Trophoblast cell (in vitro differentiated cells and primary cell): ENCODE data around the gene XYLT2.

Experiments used
- DNase-seq, 2 donors: peaks; one replicate each; pipeline ENCODE4 v3.0.0-alpha.2; 2016
- H2AFZ ChIP-seq: 2 replicates; pipeline ENCODE4 v1.6.1; 2013; ENCODE audit warnings: low read length, moderate library complexity, mild to moderate bottlenecking; ENCODE audit not compliant: insufficient read depth, poor library complexity
- H2AK5ac ChIP-seq: 2 replicates; pipeline ENCODE4 v1.6.1; 2013; ENCODE audit warnings: mild to moderate bottlenecking, low read length
- H2BK120ac ChIP-seq: 2 replicates; pipeline ENCODE4 v1.6.1; 2013; ENCODE audit warnings: low read length, mild to moderate bottlenecking, moderate library complexity; ENCODE audit not compliant: insufficient read depth, poor library complexity
- H2BK12ac ChIP-seq: 2 replicates; pipeline ENCODE4 v1.6.1; 2013; ENCODE audit warnings: mild to moderate bottlenecking, low read length, moderate library complexity
- H2BK5ac ChIP-seq: 2 replicates; pipeline ENCODE4 v1.6.1; 2013; ENCODE audit warnings: low read length, low read depth, moderate library complexity, mild to moderate bottlenecking; ENCODE audit not compliant: poor library complexity
- H3K14ac ChIP-seq: 2 replicates; pipeline ENCODE4 v1.6.1; 2013; ENCODE audit warnings: mild to moderate bottlenecking, low read length
- H3K18ac ChIP-seq: 2 replicates; pipeline ENCODE4 v1.6.1; 2013; ENCODE audit warnings: mild to moderate bottlenecking, low read length
- H3K23ac ChIP-seq: 2 replicates; pipeline ENCODE4 v1.6.1; 2013; ENCODE audit warnings: low read length
- H3K27ac ChIP-seq: 2 replicates; pipeline ENCODE4 v1.5.1; 2013; ENCODE audit warnings: low read depth, mild to moderate bottlenecking, inconsistent platforms, low read length, moderate library complexity
- H3K27me3 ChIP-seq: 2 replicates; pipeline ENCODE4 v1.6.1; 2013; ENCODE audit warnings: inconsistent platforms, mild to moderate bottlenecking, low read length, moderate library complexity; ENCODE audit not compliant: insufficient read depth
- H3K36me3 ChIP-seq, 2 experiments: 1 replicate in 1 of 2; 2 replicates in 1 of 2; pipeline ENCODE4 v1.6.1; 2013; ENCODE audit warnings: low read length in 2 of 2, mild to moderate bottlenecking in 2 of 2, moderate library complexity in 1 of 2; ENCODE audit not compliant: insufficient read depth in 2 of 2, control insufficient read depth in 1 of 2
- H3K4ac ChIP-seq: 2 replicates; pipeline ENCODE4 v1.6.1; 2013; ENCODE audit warnings: low read depth, mild to moderate bottlenecking, low read length, moderate library complexity
- H3K4me1 ChIP-seq, 2 experiments: 1 replicate in 1 of 2; 2 replicates in 1 of 2; pipeline ENCODE4 v1.6.1; 2013; ENCODE audit warnings: low read length in 2 of 2, mild to moderate bottlenecking in 2 of 2, moderate library complexity in 1 of 2; ENCODE audit not compliant: insufficient read depth in 2 of 2, control insufficient read depth in 1 of 2
- H3K4me2 ChIP-seq: 2 replicates; pipeline ENCODE4 v1.6.1; 2013; ENCODE audit warnings: inconsistent platforms, mild to moderate bottlenecking, low read length, moderate library complexity
- H3K4me3 ChIP-seq: 2 replicates; pipeline ENCODE4 v1.5.1; 2013; ENCODE audit warnings: mild to moderate bottlenecking, low read depth, low read length, inconsistent platforms
- H3K79me1 ChIP-seq: one replicate; pipeline ENCODE4 v1.6.1; 2013; ENCODE audit warnings: low read length
- H3K79me2 ChIP-seq: 2 replicates; pipeline ENCODE4 v1.6.1; 2013; ENCODE audit warnings: low read length, mild to moderate bottlenecking; ENCODE audit not compliant: control insufficient read depth, insufficient read depth, poor library complexity
- H3K9ac ChIP-seq: 2 replicates; pipeline ENCODE4 v1.6.1; 2013; ENCODE audit warnings: mild to moderate bottlenecking, low read length
- H3K9me3 ChIP-seq: 2 replicates; pipeline ENCODE4 v1.6.1; 2013; ENCODE audit warnings: low read depth, mild to moderate bottlenecking, control low read depth, inconsistent platforms, low read length; ENCODE audit not compliant: insufficient read depth
- H4K12ac ChIP-seq: 2 replicates; pipeline ENCODE4 v1.6.1; 2013; ENCODE audit warnings: low read depth, mild to moderate bottlenecking, low read length, moderate library complexity
- H4K8ac ChIP-seq: 2 replicates; pipeline ENCODE4 v1.6.1; 2013; ENCODE audit warnings: low read depth, mild to moderate bottlenecking, low read length, moderate library complexity
- H4K91ac ChIP-seq: one replicate; pipeline ENCODE4 v1.6.1; 2013; ENCODE audit warnings: low read depth, mild to moderate bottlenecking, low read length, moderate library complexity
- WGBS: extraction: QIAGEN DNeasy Blood & Tissue Kit; methylation state at CpG from one replicate; pipeline ENCODE4 v1.1.7; 2013; ENCODE audit warnings: missing lambda C conversion rate; ENCODE audit not compliant: insufficient read length, insufficient coverage; ENCODE audit errors: extremely low coverage; 5-methylcytosine and 5-hydroxymethylcytosine counted together

Gene XYLT2

GRCh38 chr17:50311112-50311460, 34.8 kb upstream of the XYLT2 start:
- Histone ChIP-seq H4K91ac (no peak overlapping the region), H3K36me3 (no peaks in the 10 kb centered on the region), H3K4me1 (no peaks in the 10 kb centered on the region), H3K79me2 (no peaks in the 10 kb centered on the region), H3K18ac (no peak overlapping the region), H3K9ac (no peak overlapping the region), H3K4ac (no peak overlapping the region), H4K8ac (no peak overlapping the region), H3K14ac (no peak overlapping the region), H2BK5ac (no peak overlapping the region), H2BK120ac (no peak overlapping the region), H2AK5ac (no peak overlapping the region), H3K27ac (no peak overlapping the region), H3K4me3 (no peak overlapping the region), H3K79me1 (no peaks in the 10 kb centered on the region), H3K27me3 (no peaks in the 10 kb centered on the region), H2AFZ (no peak overlapping the region), H3K23ac (no peak overlapping the region), H3K9me3 (no peaks in the 10 kb centered on the region), H4K12ac (no peak overlapping the region), H3K4me2 (no peak overlapping the region), H2BK12ac (no peak overlapping the region)
- DNase-seq: no peak
- no CpG with 5 or more reads among the region's 1 CpG for WGBS

GRCh38 chr17:50311483-50311882, 34.4 kb upstream of the XYLT2 start:
- no peaks in the 10 kb centered on the region for H3K9me3 ChIP-seq
- H2BK12ac ChIP-seq: no peak overlapping the region
- no peak overlapping the region for H4K12ac ChIP-seq
- no peak overlapping the region for H2BK5ac ChIP-seq
- no peak overlapping the region for H4K91ac ChIP-seq
- H3K14ac ChIP-seq: no peak overlapping the region
- H3K9ac ChIP-seq: no peak overlapping the region
- DNase-seq: no peak
- H3K36me3 ChIP-seq: no peaks in the 10 kb centered on the region
- H3K4me1 ChIP-seq: no peaks in the 10 kb centered on the region
- no peak overlapping the region for H3K18ac ChIP-seq
- H3K4me3 ChIP-seq: no peak overlapping the region
- no peak overlapping the region for H2BK120ac ChIP-seq
- no peak overlapping the region for H2AK5ac ChIP-seq
- no peaks in the 10 kb centered on the region for H3K27me3 ChIP-seq
- no peak overlapping the region for H3K23ac ChIP-seq
- H3K4me2 ChIP-seq: no peak overlapping the region
- no peak overlapping the region for H3K27ac ChIP-seq
- no peaks in the 10 kb centered on the region for H3K79me2 ChIP-seq
- H4K8ac ChIP-seq: no peak overlapping the region
- H2AFZ ChIP-seq: no peak overlapping the region
- no CpG with 5 or more reads among the region's 4 CpGs for WGBS
- no peak overlapping the region for H3K4ac ChIP-seq
- H3K79me1 ChIP-seq: no peaks in the 10 kb centered on the region

- H2BK120ac ChIP-seq: no peak overlapping the region
- H3K27me3 ChIP-seq: no peaks in the 10 kb centered on the region
- no peak overlapping the region for H2AFZ ChIP-seq
- H2BK12ac ChIP-seq: no peak overlapping the region
- no CpG with 5 or more reads among the region's 5 CpGs for WGBS
- DNase-seq: no peak
- H3K14ac ChIP-seq: no peak overlapping the region
- H3K27ac ChIP-seq: no peak overlapping the region
- H3K36me3 ChIP-seq: no peaks in the 10 kb centered on the region
- H3K79me2 ChIP-seq: no peaks in the 10 kb centered on the region
- H3K4me2 ChIP-seq: no peak overlapping the region
- H4K8ac ChIP-seq: no peak overlapping the region
- peak overlapping the region; percentile 43 for H3K4me3 ChIP-seq
- H2AK5ac ChIP-seq: no peak overlapping the region
- H3K4me1 ChIP-seq: no peaks in the 10 kb centered on the region
- H3K79me1 ChIP-seq: no peaks in the 10 kb centered on the region
- no peak overlapping the region for H3K18ac ChIP-seq
- H2BK5ac ChIP-seq: no peak overlapping the region
- no peak overlapping the region for H3K4ac ChIP-seq
- no peak overlapping the region for H3K23ac ChIP-seq
- H4K91ac ChIP-seq: no peak overlapping the region
- no peaks in the 10 kb centered on the region for H3K9me3 ChIP-seq
- H3K9ac ChIP-seq: no peak overlapping the region
- no peak overlapping the region for H4K12ac ChIP-seq
Observed at GRCh38 chr17:50312308-50312707, 33.6 kb upstream of the XYLT2 start.

GRCh38 chr17:50314456-50315011, 31.4 kb upstream of the XYLT2 start:
- Histone ChIP-seq H3K27me3 (no peaks in the 10 kb centered on the region), H2BK12ac (no peak overlapping the region), H3K9me3 (no peaks in the 10 kb centered on the region), H3K4me1 (peaks cover 17 to 19% of the 10 kb centered on the region in 2 experiments), H3K79me2 (no peaks in the 10 kb centered on the region), H3K18ac (no peak overlapping the region), H2AK5ac (no peak overlapping the region), H3K27ac (no peak overlapping the region), H2BK120ac (no peak overlapping the region), H2AFZ (no peak overlapping the region), H2BK5ac (no peak overlapping the region), H3K36me3 (no peaks in the 10 kb centered on the region), H3K4me2 (no peak overlapping the region), H3K4ac (no peak overlapping the region), H4K8ac (no peak overlapping the region), H4K91ac (no peak overlapping the region), H3K14ac (no peak overlapping the region), H3K79me1 (no peaks in the 10 kb centered on the region), H3K4me3 (no peak overlapping the region), H3K9ac (no peak overlapping the region), H3K23ac (no peak overlapping the region), H4K12ac (no peak overlapping the region)
- no CpG with 5 or more reads among the region's 6 CpGs for WGBS
- DNase-seq: no peak
